HepG2 (cell line): ENCODE data around the gene GMPPB. TPM values are rescaled to one million over a fixed set of nuclear protein-coding genes. Genes with fewer than 3 reads are reported as not detected.
A peak's percentile ranks its signal among the peaks of the same experiment; 100 is the strongest.

Experiments
- ARID2 ChIP-seq: sonication (generic); formaldehyde crosslinking; IDR thresholded peaks from 2 replicates; pipeline ENCODE4 v1.8.1; 2022; ENCODE audit warnings: mild to moderate bottlenecking, missing genetic modification reagents, borderline replicate concordance
- EHMT2 ChIP-seq: fragments of 200-600 bp; sonication (generic); IDR thresholded peaks from 2 replicates; pipeline ENCODE4 v1.7.0; 2017; ENCODE audit warnings: antibody characterized with exemption, low read depth, low read length, borderline replicate concordance
- FOXA3 ChIP-seq: IDR thresholded peaks from 2 replicates; pipeline ENCODE4 v1.6.1; 2016; ENCODE audit warnings: missing genetic modification reagents, missing compliant biosample characterization
- GPBP1L1 ChIP-seq: sonication (generic); formaldehyde crosslinking; IDR thresholded peaks from 2 replicates; pipeline ENCODE4 v1.5.0; 2020; ENCODE audit warnings: mild to moderate bottlenecking, missing genetic modification reagents
- HNRNPK ChIP-seq: fragments of 200-400 bp; formaldehyde crosslinking; IDR thresholded peaks from 2 replicates; pipeline ENCODE4 v1.6.1; 2018; ENCODE audit warnings: low read length, low read depth, moderate library complexity, mild to moderate bottlenecking; ENCODE audit not compliant: poor library complexity, severe bottlenecking
- KMT2A ChIP-seq: sonication (generic); formaldehyde crosslinking; IDR thresholded peaks from 2 replicates; pipeline ENCODE4 v1.4.0; 2020; ENCODE audit warnings: missing genetic modification reagents
- SALL2 ChIP-seq: sonication (generic); formaldehyde crosslinking; IDR thresholded peaks from 2 replicates; pipeline ENCODE4 v1.8.1; 2023; ENCODE audit warnings: mild to moderate bottlenecking, missing genetic modification reagents, inconsistent platforms
- SNAPC2 ChIP-seq: sonication (generic); formaldehyde crosslinking; IDR thresholded peaks from 2 replicates; pipeline ENCODE4 v1.8.1; 2022; ENCODE audit warnings: mild to moderate bottlenecking, missing genetic modification reagents
- SOX6 ChIP-seq, 2 experiments: fragments of 450-650 bp in 1 of 2; sonication (generic) in 1 of 2; formaldehyde crosslinking in 1 of 2; IDR thresholded peaks; 2 replicates each; pipeline versions ENCODE4 v1.4.0 to v1.6.1; 2017 to 2020; ENCODE audit warnings: antibody characterized with exemption in 1 of 2, mild to moderate bottlenecking in 1 of 2, missing genetic modification reagents in 1 of 2
- ZBTB10 ChIP-seq: sonication (generic); formaldehyde crosslinking; IDR thresholded peaks from 2 replicates; pipeline ENCODE4 v1.4.0; 2020; ENCODE audit warnings: missing genetic modification reagents, borderline replicate concordance
- ZNF224 ChIP-seq: sonication (generic); formaldehyde crosslinking; IDR thresholded peaks from 2 replicates; pipeline ENCODE4 v1.5.0; 2020; ENCODE audit warnings: mild to moderate bottlenecking, missing genetic modification reagents
- polyA plus RNA-seq, 8 experiments: library from polyadenylated mRNA; depleted of rRNA in 3 of 8; stranded (reverse) in 7 of 8; unstranded in 1 of 8; fragments of >200 nt; fragmentation: Illumina TruSeq in 4 of 8; extraction: Trizol in 4 of 8; gene quantifications; 2 replicates each; pipeline versions ENCODE4 v1.2.1 to v1.2.3, GENCODE V29; 2011 to 2016; ENCODE audit warnings: low read depth in 4 of 8, missing spikeins in 1 of 8, mixed read lengths in 1 of 8; ENCODE audit not compliant: insufficient read depth in 1 of 8
- total RNA-seq, 5 experiments: library from RNA; depleted of rRNA; stranded (reverse); fragments of >200 nt; fragmentation: Illumina TruSeq; extraction: Trizol; gene quantifications; 2 replicates each; pipeline ENCODE4 v1.2.3, GENCODE V29; 2016; ENCODE audit warnings: low read depth in 1 of 5
- TF ChIP-seq, protein P1 (sequence below): sonication (generic); formaldehyde crosslinking; conservative IDR thresholded peaks from 2 replicates; pipeline ENCODE4 v1.8.0; 2022; ENCODE audit warnings: missing genetic modification reagents
- TF ChIP-seq, protein P2 (sequence below): sonication (generic); formaldehyde crosslinking; IDR thresholded peaks from 2 replicates; pipeline ENCODE4 v1.5.0; 2020; ENCODE audit warnings: mild to moderate bottlenecking, missing genetic modification reagents
- TF ChIP-seq, protein P3 (sequence below): sonication (generic); formaldehyde crosslinking; IDR thresholded peaks from 2 replicates; pipeline ENCODE4 v1.8.0; 2022; ENCODE audit warnings: missing genetic modification reagents, mild to moderate bottlenecking, inconsistent platforms, borderline replicate concordance
- TF ChIP-seq, protein P4 (sequence below): IDR thresholded peaks from 2 replicates; pipeline ENCODE4 v1.6.1; 2016; ENCODE audit warnings: missing compliant biosample characterization, missing genetic modification reagents, borderline replicate concordance

GMPPB gene
- total and polyA plus RNA-seq, 2 of the 13 experiments (the other 11 are each of a cell fraction or from before 2014, with no cell fraction given): 6.5 to 23.1 TPM

GRCh38 chr3:49723628-49724551, at the start of gene GMPPB (continued):
- TF ChIP-seq SOX6 (IDR thresholded peaks at IDR 0.05): no peak
- TF ChIP-seq SOX6 (CRISPR knock-in tag; IDR thresholded peaks at IDR 0.05): peak; percentile 52
- no peak for TF ChIP-seq GPBP1L1 (CRISPR knock-in tag)
- TF ChIP-seq, protein P1, sequence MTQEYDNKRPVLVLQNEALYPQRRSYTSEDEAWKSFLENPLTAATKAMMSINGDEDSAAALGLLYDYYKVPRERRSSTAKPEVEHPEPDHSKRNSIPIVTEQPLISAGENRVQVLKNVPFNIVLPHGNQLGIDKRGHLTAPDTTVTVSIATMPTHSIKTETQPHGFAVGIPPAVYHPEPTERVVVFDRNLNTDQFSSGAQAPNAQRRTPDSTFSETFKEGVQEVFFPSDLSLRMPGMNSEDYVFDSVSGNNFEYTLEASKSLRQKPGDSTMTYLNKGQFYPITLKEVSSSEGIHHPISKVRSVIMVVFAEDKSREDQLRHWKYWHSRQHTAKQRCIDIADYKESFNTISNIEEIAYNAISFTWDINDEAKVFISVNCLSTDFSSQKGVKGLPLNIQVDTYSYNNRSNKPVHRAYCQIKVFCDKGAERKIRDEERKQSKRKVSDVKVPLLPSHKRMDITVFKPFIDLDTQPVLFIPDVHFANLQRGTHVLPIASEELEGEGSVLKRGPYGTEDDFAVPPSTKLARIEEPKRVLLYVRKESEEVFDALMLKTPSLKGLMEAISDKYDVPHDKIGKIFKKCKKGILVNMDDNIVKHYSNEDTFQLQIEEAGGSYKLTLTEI (CRISPR knock-in tag): no peak
- TF ChIP-seq, protein P2, sequence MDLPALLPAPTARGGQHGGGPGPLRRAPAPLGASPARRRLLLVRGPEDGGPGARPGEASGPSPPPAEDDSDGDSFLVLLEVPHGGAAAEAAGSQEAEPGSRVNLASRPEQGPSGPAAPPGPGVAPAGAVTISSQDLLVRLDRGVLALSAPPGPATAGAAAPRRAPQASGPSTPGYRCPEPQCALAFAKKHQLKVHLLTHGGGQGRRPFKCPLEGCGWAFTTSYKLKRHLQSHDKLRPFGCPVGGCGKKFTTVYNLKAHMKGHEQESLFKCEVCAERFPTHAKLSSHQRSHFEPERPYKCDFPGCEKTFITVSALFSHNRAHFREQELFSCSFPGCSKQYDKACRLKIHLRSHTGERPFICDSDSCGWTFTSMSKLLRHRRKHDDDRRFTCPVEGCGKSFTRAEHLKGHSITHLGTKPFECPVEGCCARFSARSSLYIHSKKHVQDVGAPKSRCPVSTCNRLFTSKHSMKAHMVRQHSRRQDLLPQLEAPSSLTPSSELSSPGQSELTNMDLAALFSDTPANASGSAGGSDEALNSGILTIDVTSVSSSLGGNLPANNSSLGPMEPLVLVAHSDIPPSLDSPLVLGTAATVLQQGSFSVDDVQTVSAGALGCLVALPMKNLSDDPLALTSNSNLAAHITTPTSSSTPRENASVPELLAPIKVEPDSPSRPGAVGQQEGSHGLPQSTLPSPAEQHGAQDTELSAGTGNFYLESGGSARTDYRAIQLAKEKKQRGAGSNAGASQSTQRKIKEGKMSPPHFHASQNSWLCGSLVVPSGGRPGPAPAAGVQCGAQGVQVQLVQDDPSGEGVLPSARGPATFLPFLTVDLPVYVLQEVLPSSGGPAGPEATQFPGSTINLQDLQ (CRISPR knock-in tag): 0 out of 2 replicates have a peak, but pooled peaks have one; percentile 0
- TF ChIP-seq, protein P3, sequence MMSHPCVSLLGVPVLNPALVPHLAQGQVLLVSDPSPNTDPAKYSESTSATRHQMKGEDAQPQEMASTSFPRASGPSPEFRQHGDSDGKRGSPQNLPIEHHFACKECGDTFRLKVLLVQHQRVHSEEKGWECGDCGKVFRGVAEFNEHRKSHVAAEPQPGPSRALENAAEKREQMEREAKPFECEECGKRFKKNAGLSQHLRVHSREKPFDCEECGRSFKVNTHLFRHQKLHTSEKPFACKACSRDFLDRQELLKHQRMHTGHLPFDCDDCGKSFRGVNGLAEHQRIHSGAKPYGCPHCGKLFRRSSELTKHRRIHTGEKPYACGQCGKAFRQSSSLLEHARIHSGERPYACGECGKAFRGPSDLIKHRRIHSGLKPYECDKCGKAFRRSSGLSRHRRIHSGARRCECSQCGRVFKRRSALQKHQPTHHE (CRISPR knock-in tag): 0 out of 2 replicates have a peak, but pooled peaks have one; percentile 70
- TF ChIP-seq, protein P4, sequence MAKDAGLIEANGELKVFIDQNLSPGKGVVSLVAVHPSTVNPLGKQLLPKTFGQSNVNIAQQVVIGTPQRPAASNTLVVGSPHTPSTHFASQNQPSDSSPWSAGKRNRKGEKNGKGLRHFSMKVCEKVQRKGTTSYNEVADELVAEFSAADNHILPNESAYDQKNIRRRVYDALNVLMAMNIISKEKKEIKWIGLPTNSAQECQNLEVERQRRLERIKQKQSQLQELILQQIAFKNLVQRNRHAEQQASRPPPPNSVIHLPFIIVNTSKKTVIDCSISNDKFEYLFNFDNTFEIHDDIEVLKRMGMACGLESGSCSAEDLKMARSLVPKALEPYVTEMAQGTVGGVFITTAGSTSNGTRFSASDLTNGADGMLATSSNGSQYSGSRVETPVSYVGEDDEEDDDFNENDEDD (CRISPR knock-in tag): peak; percentile 77
- TF ChIP-seq SNAPC2 (CRISPR knock-in tag): no peak
- 0 out of 2 replicates have a peak, but pooled peaks have one; percentile 85 for TF ChIP-seq ZNF224
- no peak for TF ChIP-seq ZBTB10 (CRISPR knock-in tag)
- TF ChIP-seq FOXA3 (CRISPR knock-in tag): peak; percentile 20; the same call in 1 of the 2 replicates
- no peak; the same call in none of the 2 replicates for TF ChIP-seq SALL2
- peak; percentile 28 for TF ChIP-seq HNRNPK
- no peak for TF ChIP-seq EHMT2
- no peak for TF ChIP-seq ARID2 (CRISPR knock-in tag)
- peak; percentile 51; the same call in 1 of the 2 replicates for TF ChIP-seq KMT2A (CRISPR knock-in tag)
